Sigmoid colon (tissue), 7 donors: ENCODE data around the gene RFXAP. TPM values are rescaled to one million over a fixed set of nuclear protein-coding genes. Genes with fewer than 3 reads are reported as not detected.
A peak's percentile ranks its signal among the peaks of the same experiment; 100 is the strongest.

ENCODE experiments used
- DNase-seq: peaks from one replicate; pipeline ENCODE4 v3.0.0-alpha.2; 2019
- H3K27ac ChIP-seq, 4 donors: fragments of 200-600 bp; sonication (generic); one replicate each; pipeline ENCODE4 v1.5.1; 2016 to 2019; ENCODE audit warnings: mild to moderate bottlenecking in 1 of 4
- H3K27me3 ChIP-seq, 3 donors: fragments of 200-600 bp; sonication (generic); one replicate each; pipeline ENCODE4 v1.5.1; 2019; ENCODE audit warnings: mild to moderate bottlenecking in 1 of 3
- H3K36me3 ChIP-seq, 4 donors: fragments of 200-600 bp; sonication (generic); one replicate each; pipeline ENCODE4 v1.5.1; 2016 to 2019
- H3K4me1 ChIP-seq, 4 donors: fragments of 200-600 bp; sonication (generic); one replicate each; pipeline ENCODE4 v1.5.1; 2017 to 2019
- H3K4me3 ChIP-seq, 4 donors: fragments of 200-600 bp; sonication (generic); one replicate each; pipeline ENCODE4 v1.5.1; 2017 to 2019; ENCODE audit warnings: mild to moderate bottlenecking in 2 of 4, moderate library complexity in 1 of 4
- H3K9me3 ChIP-seq, 4 donors: fragments of 200-600 bp in 3 of 4; sonication (generic) in 3 of 4; one replicate each; pipeline versions ENCODE4 v1.5.1 to v1.6.1; 2013 to 2019
- EP300 ChIP-seq, 4 donors: sonication (generic); formaldehyde crosslinking; IDR thresholded peaks; one replicate each; pipeline ENCODE4 v1.6.1; 2017; ENCODE audit warnings: antibody characterized with exemption in 4 of 4
- POLR2A ChIP-seq, 2 donors: fragments of 450-650 bp; IDR thresholded peaks; one replicate each; pipeline ENCODE4 v1.6.1; 2016; ENCODE audit warnings: antibody characterized with exemption in 2 of 2, mild to moderate bottlenecking in 2 of 2, moderate library complexity in 2 of 2
- POLR2AphosphoS5 ChIP-seq, 4 donors: sonication (generic); formaldehyde crosslinking; IDR thresholded peaks; one replicate each; pipeline ENCODE4 v1.6.1; 2017; ENCODE audit warnings: antibody characterized with exemption in 4 of 4
- WGBS, 2 donors: extraction: QIAGEN DNeasy Blood & Tissue Kit; methylation state at CpG; one replicate each; pipeline ENCODE4 v1.1.7; 2013; 5-methylcytosine and 5-hydroxymethylcytosine counted together
- intact Hi-C: fragments of 100-400 bp; cut with DNase I; formaldehyde crosslinking; loops from one replicate; pipeline ENCODE4 v1.15.1; 2023
- polyA plus RNA-seq, 3 donors: library from polyadenylated mRNA; stranded (reverse); fragments of 200-250 nt; gene quantifications; one replicate each; pipeline ENCODE4 v1.2.3, GENCODE V29; 2013
- total RNA-seq, 4 donors: library from RNA; depleted of rRNA; stranded (reverse); fragments of >200 nt; gene quantifications; one replicate each; pipeline ENCODE4 v1.1.0, GENCODE V29; 2016
- TF ChIP-seq, protein P1 (sequence below), 4 experiments: fragments of 450-650 bp in 3 of 4; fragments of 200-600 bp in 1 of 4; IDR thresholded peaks; one replicate each; pipeline ENCODE4 v1.5.1; 2016 to 2019; ENCODE audit warnings: antibody characterized with exemption in 4 of 4, mild to moderate bottlenecking in 3 of 4, moderate library complexity in 2 of 4
- donor health status: healthy with polysubstance abuse.
- donor health status: Bipolar disorder and iron deficiency.
- donor health status: healthy.

RFXAP gene
- total and polyA plus RNA-seq, 7 donors = 0.60 to 8.3 (median 5.4) TPM

DNA sequence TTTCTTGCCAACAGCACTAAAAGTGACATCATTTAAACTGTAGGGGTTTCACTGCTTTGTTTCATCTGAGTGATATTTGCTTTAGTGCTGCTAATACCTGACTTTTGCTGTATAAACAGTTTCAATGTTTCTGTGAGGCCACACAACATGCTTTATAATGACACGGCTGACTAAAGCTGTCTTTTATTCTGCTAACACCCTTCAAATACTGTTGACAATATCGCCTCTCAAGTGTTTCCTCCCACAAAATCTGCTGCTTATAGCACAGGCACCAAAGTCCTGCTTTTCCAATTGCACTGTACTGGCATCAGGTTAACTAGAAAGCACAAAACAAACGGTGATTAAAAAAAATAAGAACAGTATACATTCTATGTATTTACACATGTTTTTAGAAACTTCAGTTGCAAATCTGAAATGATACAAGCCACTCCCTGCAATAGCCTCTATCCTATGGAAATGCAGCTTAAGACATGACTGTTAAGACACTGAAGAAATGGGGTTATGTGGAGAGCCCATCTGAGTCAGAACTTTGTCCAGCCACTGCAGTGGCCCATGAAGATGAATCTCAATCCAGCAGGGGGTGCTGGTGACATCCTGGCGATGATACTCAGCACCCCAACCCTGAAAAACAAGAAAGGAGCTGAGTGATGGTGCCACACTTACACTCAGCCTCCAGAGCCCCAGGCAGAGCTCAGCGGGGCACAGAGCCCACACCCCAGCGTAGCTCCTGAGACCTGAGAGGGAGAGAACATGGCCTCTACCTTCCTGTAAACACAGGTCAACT lies 29.4 kb downstream of the RFXAP start:
- Histone ChIP-seq H3K27me3 (no peaks in the 10 kb centered on the region), H3K36me3 (peaks cover 0 to 13% (median 4%) of the 10 kb centered on the region in 4 donors), H3K4me3 (no peak overlapping the region), H3K9me3 (no peaks in the 10 kb centered on the region), H3K4me1 (peaks cover 0 to 6% (median 2%) of the 10 kb centered on the region in 4 donors), H3K27ac (no peak overlapping the region)
- intact Hi-C loops = no loop called here
- TF ChIP-seq, protein P1, sequence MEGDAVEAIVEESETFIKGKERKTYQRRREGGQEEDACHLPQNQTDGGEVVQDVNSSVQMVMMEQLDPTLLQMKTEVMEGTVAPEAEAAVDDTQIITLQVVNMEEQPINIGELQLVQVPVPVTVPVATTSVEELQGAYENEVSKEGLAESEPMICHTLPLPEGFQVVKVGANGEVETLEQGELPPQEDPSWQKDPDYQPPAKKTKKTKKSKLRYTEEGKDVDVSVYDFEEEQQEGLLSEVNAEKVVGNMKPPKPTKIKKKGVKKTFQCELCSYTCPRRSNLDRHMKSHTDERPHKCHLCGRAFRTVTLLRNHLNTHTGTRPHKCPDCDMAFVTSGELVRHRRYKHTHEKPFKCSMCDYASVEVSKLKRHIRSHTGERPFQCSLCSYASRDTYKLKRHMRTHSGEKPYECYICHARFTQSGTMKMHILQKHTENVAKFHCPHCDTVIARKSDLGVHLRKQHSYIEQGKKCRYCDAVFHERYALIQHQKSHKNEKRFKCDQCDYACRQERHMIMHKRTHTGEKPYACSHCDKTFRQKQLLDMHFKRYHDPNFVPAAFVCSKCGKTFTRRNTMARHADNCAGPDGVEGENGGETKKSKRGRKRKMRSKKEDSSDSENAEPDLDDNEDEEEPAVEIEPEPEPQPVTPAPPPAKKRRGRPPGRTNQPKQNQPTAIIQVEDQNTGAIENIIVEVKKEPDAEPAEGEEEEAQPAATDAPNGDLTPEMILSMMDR (IDR thresholded peaks at IDR 0.05) = no peak
- no peak for TF ChIP-seq POLR2A (IDR thresholded peaks at IDR 0.05)
- no peak for TF ChIP-seq EP300 (IDR thresholded peaks at IDR 0.05)
- no peak for TF ChIP-seq POLR2AphosphoS5 (IDR thresholded peaks at IDR 0.05)
- DNase-seq = no peak
- 78 to 84% methylated on average over 6 of the region's 6 CpGs for WGBS, 2 donors

DNA sequence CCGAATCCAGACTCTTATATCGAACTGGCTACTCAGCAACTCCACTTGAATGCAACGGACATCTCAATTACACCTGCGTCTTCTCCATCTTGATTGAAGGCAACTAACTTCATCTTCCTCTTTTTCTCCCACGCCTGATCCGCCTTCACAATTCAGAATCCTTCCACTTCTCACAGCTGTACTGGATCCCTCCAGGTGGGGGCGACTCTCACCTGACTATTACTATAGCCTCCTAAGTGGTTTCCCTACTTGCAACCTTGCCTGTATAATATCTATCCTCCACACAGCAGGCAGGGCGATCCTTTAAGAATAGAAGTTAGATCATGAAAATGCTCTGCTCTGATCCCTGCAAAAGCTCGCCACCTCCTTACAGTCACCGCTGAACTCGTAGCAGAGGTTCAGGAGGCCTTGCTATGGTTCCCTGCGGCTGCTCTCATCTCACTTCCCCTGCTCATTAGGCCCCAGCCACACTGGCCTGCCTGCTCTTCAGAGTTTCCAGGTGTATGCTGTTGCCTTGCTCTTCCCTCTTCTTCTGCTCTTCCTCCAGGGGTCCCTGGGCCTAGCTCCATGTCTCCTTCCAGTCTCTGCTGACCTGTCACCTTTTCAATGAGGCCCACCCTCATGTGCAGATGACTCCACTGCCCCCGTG lies 31.9 kb downstream of the RFXAP start:
- TF ChIP-seq POLR2A (IDR thresholded peaks at IDR 0.05) (no peak), EP300 (IDR thresholded peaks at IDR 0.05) (no peak), POLR2AphosphoS5 (IDR thresholded peaks at IDR 0.05) (no peak)
- TF ChIP-seq, protein P1 (IDR thresholded peaks at IDR 0.05) = no peak
- no peak for DNase-seq
- Histone ChIP-seq H3K4me3 (no peak overlapping the region), H3K9me3 (no peaks in the 10 kb centered on the region), H3K36me3 (peaks cover 0 to 17% (median 4%) of the 10 kb centered on the region in 4 donors), H3K27ac (no peak overlapping the region), H3K4me1 (no peaks in the 10 kb centered on the region), H3K27me3 (no peaks in the 10 kb centered on the region)
- intact Hi-C loops = no loop called here
- 86 to 92% methylated on average over 13 of the region's 13 CpGs for WGBS, 2 donors

DNA sequence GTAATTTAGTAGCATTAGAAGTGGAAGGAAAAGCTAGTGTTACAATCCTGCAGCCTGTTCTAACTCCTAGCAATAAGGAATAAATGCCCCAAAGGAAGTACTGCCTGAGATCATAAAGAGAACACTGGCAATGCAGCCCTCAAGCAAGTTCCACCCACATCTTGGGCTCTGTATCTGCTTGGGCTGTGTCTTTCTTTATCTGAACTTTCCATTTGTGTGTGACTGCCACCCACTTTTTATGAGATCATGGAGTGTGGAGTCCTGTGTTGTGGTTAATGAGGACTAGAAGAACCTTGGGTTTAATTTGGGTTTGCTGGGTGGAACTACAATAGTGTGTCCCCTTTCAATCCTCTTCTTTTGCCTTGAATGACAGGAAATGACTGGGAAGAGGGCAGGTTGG lies 38.2 kb downstream of the RFXAP start:
- H3K36me3 ChIP-seq = peaks cover 0 to 15% (median 4%) of the 10 kb centered on the region in 4 donors
- peaks cover 0 to 4% (median 0%) of the 10 kb centered on the region in 4 donors for H3K4me1 ChIP-seq
- DNase-seq = no peak
- H3K9me3 ChIP-seq = no peaks in the 10 kb centered on the region
- no peak overlapping the region for H3K27ac ChIP-seq
- no peak for TF ChIP-seq EP300 (IDR thresholded peaks at IDR 0.05)
- TF ChIP-seq, protein P1 (IDR thresholded peaks at IDR 0.05) = no peak
- no peak for TF ChIP-seq POLR2A (IDR thresholded peaks at IDR 0.05)
- TF ChIP-seq POLR2AphosphoS5 (IDR thresholded peaks at IDR 0.05) = no peak
- intact Hi-C loops = loop anchor here (5.0 kb wide), 1 partner anchor 140 kb away; the partner anchor contains the start of gene ALG5
- no peaks in the 10 kb centered on the region for H3K27me3 ChIP-seq
- no peak overlapping the region for H3K4me3 ChIP-seq

DNA sequence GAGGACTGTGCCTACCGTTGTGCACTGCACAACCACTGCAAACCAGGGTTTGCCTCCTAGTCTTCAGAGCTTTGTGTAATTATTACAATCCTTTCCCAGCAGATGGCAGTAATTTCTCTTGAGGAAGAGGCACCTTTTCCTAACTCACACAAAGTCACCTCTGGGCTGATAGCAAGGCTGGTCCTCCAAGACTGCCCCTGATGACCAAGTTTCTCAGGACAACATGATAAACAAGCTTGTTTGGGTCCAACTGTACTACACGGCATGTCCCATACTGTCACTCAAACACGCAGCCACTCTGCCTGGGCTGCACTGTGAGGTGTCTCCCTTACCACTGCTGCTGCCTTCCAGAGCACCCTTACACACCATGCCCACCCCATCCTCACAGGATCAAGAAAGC lies 39.3 kb downstream of the RFXAP start:
- no peak overlapping the region for H3K27ac ChIP-seq
- H3K27me3 ChIP-seq = no peaks in the 10 kb centered on the region
- intact Hi-C loops = loop anchor here (1.0 to 5.0 kb wide), 2 partner anchors 123 to 139 kb away; partner anchors contain the start of gene ALG5
- TF ChIP-seq POLR2AphosphoS5 (IDR thresholded peaks at IDR 0.05) = no peak
- TF ChIP-seq POLR2A (IDR thresholded peaks at IDR 0.05) = no peak
- TF ChIP-seq, protein P1 (IDR thresholded peaks at IDR 0.05) = peak; percentile 13 to 51 (median 35)
- no peak for TF ChIP-seq EP300 (IDR thresholded peaks at IDR 0.05)
- H3K9me3 ChIP-seq = no peaks in the 10 kb centered on the region
- WGBS, 2 donors = 27 to 40% methylated on average over 3 of the region's 3 CpGs
- H3K4me1 ChIP-seq = peaks cover 0 to 8% (median 0%) of the 10 kb centered on the region in 4 donors
- H3K4me3 ChIP-seq = no peak overlapping the region
- DNase-seq = no peak
- peaks cover 0 to 5% (median 0%) of the 10 kb centered on the region in 4 donors for H3K36me3 ChIP-seq
